ENCODE results near the gene EYA3.

The EYA3 gene

GRCh38 chr1:28032281-28032680, 56.1 kb downstream of the EYA3 start:
- no peak for TF ChIP-seq CTCF (conservative IDR thresholded peaks at IDR 0.05; ENCODE audit: control insufficient read depth, insufficient read depth, low read depth, low read length)
- no peak for DNase-seq (ENCODE audit: low read depth)

GRCh38 chr1:28031173-28031572, 57.2 kb downstream of the EYA3 start:
- H3K4me3 ChIP-seq (ENCODE audit: control insufficient read depth, low read depth, low read length) = no peak overlapping the region
- no peak for DNase-seq (ENCODE audit: low read depth)
- no peak for TF ChIP-seq CTCF (conservative IDR thresholded peaks at IDR 0.05; ENCODE audit: control insufficient read depth, insufficient read depth, low read depth, low read length)

More at GRCh38 chr1:28032281-28032680, 56.1 kb downstream of the EYA3 start:
- no peak overlapping the region for H3K4me3 ChIP-seq (ENCODE audit: control insufficient read depth, low read depth, low read length)

GRCh38 chr1:28028873-28029654, 59.3 kb downstream of the EYA3 start:
- no peak for DNase-seq (ENCODE audit: low read depth)
- no peak overlapping the region for H3K4me3 ChIP-seq (ENCODE audit: control insufficient read depth, low read depth, low read length)
- no peak for TF ChIP-seq CTCF (conservative IDR thresholded peaks at IDR 0.05; ENCODE audit: control insufficient read depth, insufficient read depth, low read depth, low read length)

GRCh38 chr1:28027660-28028059, 60.8 kb downstream of the EYA3 start:
- H3K4me3 ChIP-seq (ENCODE audit: control insufficient read depth, low read depth, low read length) = no peak overlapping the region
- DNase-seq (ENCODE audit: low read depth) = no peak
- TF ChIP-seq CTCF (conservative IDR thresholded peaks at IDR 0.05; ENCODE audit: control insufficient read depth, insufficient read depth, low read depth, low read length) = no peak

GRCh38 chr1:28027238-28027637, 61.2 kb downstream of the EYA3 start:
- TF ChIP-seq CTCF (conservative IDR thresholded peaks at IDR 0.05; ENCODE audit: control insufficient read depth, insufficient read depth, low read depth, low read length) = no peak
- no peak overlapping the region for H3K4me3 ChIP-seq (ENCODE audit: control insufficient read depth, low read depth, low read length)
- DNase-seq (ENCODE audit: low read depth) = no peak

- TF ChIP-seq CTCF (conservative IDR thresholded peaks at IDR 0.05; ENCODE audit: control insufficient read depth, insufficient read depth, low read depth, low read length) = no peak
- H3K4me3 ChIP-seq (ENCODE audit: control insufficient read depth, low read depth, low read length) = no peak overlapping the region
- DNase-seq (ENCODE audit: low read depth) = no peak
Measured at GRCh38 chr1:28026329-28026728, 62.1 kb downstream of the EYA3 start.

Measured in fibroblast of mammary gland (primary cell).